8988T (cell line): ENCODE results near the gene TBC1D22B.
"Not testable (repeated sequence)": the region's sequence is repeated elsewhere in the genome, so short reads cannot be mapped to it uniquely, and the experiment has no call there.

Experiments used
- DNase-seq: peaks from one replicate; pipeline ENCODE4 v3.0.0; 2011

Gene TBC1D22B

DNA sequence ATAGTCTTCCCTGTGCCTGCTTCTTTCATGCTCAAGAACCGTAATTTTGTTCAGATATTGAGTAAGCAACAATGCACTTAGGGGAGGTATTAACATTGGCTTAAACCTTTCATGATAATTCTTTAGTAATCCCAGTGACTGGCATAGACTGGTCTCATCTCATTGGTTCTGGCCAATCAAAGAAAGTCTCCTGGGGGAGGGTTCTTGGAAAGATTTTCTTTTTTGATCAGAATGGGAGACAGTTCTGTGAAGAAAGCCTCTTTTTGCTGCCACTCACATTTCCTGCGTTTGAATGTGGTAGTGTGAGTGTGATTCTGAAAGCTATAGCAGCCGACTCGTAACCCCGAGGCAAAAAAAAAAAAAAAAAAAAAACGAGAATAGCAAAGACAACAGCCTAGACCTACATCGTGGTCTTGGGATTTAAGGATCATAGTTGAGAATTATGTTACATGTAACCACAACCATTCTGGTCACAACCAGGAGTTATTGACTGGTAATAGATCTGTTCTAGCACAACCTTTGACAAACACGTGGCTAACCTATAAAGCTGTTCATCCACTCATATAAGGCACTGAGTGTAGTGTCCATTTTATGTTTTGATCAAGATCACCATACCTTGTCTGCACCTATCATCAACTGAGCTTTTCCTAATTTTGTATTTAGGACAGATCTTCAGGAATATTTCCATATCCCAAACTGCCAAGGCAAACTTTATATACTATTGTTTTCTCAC, 15.4 kb downstream of the TBC1D22B start:
- no peak for DNase-seq

DNA sequence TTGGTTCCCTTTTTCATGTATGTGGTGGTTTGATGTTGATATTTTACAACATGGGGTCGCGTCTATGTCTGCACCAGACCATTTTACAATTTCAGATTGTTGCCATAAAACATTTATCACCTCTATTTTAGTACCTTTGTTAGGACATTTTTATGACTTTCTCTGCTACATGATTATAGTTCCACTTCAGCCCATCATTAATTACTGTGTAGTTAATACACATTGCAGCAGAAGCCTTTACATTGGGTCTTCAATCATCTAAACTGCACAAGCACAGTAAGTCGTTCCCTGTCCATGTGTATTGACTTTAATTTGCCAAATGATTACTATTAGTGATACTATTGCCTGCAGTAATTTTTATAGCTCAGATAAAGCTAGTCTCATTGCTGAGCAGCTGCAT, 16.1 kb downstream of the TBC1D22B start:
- DNase-seq = no peak

DNA sequence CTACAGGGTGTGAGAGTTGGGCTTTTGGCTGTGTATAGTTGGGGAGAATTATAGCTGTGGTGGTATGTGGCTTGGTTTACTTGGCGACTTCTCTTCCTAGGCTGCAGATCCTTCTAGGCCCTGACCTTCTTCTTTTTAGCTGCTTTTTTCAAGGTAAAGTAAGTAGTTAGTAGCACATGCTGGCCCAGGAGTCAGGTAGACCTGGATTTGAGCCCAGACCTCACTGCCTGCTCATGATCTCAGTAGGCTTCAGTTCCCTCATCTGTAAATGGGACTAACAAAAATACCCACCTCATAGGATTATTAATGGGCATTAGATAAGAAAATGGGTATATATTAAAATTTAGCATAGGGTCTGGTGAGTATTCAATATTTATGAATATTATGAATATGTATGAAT, 17.8 kb downstream of the TBC1D22B start:
- DNase-seq = no peak

GRCh38 chr6:37277001-37277409, 19.4 kb downstream of the TBC1D22B start:
- DNase-seq = no peak

GRCh38 chr6:37279366-37280134, 22.0 kb downstream of the TBC1D22B start:
- no peak for DNase-seq

- DNase-seq = no peak
These were observed 22.8 kb downstream of the TBC1D22B start for GRCh38 chr6:37280162-37280887.

- DNase-seq = no peak
These were observed 24.8 kb downstream of the TBC1D22B start for GRCh38 chr6:37282371-37282770.

GRCh38 chr6:37283268-37283667, 25.7 kb downstream of the TBC1D22B start:
- no peak for DNase-seq

- no peak for DNase-seq
These were observed 26.1 kb downstream of the TBC1D22B start for GRCh38 chr6:37283671-37284151.

- no peak for DNase-seq
These were observed 27.2 kb downstream of the TBC1D22B start for GRCh38 chr6:37284781-37285180.

DNA sequence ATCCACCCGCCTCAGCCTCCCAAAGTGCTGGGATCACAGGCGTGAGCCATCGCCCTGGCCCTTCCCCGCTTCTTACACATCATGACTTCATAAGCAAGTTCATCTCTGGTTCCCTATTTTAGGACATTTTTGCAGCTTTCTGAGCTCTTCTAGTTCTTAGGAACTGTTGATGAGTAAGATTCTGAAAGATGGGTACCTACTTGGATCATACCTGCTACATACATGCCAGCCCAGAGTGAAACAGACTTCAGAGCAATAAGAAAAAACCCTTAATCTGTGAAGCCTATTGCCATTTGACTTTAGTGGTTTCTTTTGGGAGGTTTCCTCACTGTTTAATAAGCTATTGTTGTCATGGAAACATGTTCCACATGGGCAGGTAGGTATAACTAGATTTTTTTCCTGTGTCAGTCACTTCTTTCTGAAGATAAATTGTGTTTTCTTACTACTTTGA, 28.3 kb downstream of the TBC1D22B start:
- DNase-seq = no peak

GRCh38 chr6:37287519-37288157, 30.1 kb downstream of the TBC1D22B start:
- DNase-seq = no peak

DNA sequence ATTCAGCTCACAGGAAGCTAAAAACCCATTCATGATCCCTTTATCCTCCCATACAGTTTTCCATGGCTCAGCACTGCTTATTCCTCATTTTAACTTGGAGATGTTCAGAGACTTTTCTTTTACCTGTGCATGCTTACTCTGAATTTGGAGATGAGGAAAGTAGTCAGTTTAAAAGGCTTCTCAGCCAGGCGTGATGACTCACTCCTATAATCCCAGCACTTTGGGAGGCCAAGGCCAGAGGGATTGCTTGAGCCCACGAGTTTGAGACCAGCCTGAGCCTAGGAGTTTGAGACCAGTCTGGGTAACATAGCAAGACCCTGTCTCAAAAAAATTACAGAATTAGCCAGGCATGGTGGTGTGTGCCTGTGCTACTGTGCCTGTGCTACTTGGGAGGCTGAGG, 30.7 kb downstream of the TBC1D22B start:
- no peak for DNase-seq

DNA sequence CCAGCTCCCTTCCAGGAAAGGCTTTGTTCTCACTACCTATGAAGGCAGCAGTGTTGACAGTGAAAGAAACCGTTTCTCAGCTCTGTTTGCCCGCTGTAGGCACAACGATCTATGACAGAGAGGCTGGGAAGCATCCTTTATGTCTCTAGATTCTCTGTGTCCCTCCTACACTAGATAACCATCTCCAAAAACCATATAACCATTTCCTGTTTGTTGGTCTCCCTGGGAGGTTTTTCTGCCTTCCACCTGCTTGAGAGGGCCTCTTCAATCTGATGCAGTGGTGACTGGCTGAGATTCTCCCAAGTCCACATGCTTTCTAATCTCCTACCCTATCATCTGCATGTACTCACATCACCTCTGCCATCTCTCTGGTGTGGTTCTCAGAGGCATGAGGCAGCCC, 32.4 kb downstream of the TBC1D22B start:
- no peak for DNase-seq

DNA sequence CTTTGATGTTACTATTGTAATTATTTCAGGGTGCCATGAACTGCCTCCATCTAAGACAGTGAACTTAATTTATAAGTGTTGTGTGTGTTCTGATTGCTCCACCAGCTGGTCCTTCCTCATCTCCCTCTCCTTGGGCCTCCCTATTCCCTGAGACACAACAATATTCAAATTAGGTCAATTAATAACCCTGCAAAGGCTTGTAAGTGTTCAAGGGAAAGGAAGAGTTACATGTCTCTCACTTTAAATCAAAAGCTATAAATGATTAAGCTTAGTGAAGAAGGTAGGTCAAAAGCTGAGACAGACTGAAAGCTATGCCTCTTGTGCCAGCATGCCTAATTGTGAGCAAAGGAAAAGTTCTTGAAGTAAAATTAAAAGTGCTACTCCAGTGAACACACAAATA, 35.9 kb downstream of the TBC1D22B start:
- DNase-seq = no peak

DNA sequence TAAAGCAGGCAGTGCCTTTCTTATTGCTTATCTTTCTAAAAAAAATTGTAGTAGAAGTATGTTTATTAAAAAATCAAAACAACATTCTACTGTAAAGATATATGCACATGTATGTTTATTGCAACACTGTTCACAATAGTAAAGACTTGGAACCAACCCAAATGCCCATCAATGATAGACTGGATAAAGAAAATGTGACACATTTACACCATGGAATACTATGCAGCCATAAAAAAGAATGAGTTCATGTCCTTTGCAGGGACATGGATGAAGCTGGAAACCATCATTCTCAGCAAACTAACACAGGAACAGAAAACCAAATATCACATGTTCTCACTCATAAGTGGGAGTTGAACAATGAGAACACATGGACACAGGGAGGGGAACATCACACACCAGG, 40.1 kb downstream of the TBC1D22B start:
- not testable (repeated sequence) for DNase-seq

DNA sequence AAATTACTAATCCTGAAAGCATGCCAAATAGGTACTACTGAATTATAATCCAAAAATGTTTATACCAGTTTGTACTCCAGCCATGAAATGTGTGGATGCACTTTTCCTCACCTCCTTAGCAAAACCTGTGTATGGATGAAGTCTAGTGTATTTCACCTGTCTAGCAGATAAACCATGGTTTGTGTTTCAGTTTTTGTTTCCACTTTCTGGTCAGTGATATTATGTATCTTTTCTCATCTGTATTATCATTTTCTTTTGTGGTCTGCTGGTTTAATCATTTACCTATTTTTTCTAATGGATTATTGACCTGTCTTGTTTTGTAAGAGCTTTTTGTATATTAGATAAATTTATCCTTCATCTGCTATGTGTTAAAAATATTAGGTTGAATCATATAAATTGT, 41.4 kb downstream of the TBC1D22B start:
- DNase-seq = no peak

- DNase-seq = no peak
These were observed 42.4 kb downstream of the TBC1D22B start for GRCh38 chr6:37299990-37300389.

DNA sequence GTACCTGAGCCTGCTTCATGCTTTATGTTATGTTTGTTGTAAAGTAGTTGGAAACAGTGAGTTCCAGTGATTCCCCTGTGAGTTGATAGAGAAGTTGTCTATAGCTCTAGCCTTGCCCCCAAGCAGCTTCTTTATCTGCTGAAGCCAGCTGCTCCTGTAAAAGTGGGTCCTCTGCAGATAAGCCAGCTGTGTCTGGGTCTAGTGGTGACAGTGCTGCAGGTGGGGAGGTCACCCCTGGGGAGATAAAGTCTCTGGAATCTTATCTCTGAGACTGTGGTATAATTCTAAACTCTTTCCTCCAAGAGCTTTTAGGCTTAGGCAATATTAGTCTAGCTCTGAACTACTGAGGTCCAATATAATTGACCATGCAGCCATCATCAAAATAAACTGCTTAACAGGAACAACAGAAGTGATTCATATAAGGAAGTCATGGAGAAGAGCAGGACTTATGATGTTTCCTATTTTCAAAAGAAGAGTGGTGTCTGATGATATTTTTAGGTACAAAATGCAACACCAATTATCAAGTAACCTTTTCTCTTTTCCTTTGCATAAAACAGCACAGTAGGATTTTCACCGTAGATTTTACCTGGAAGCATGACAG, 44.6 kb downstream of the TBC1D22B start:
- no peak for DNase-seq

- DNase-seq = no peak
These were observed 45.6 kb downstream of the TBC1D22B start for GRCh38 chr6:37303091-37303660.

DNA sequence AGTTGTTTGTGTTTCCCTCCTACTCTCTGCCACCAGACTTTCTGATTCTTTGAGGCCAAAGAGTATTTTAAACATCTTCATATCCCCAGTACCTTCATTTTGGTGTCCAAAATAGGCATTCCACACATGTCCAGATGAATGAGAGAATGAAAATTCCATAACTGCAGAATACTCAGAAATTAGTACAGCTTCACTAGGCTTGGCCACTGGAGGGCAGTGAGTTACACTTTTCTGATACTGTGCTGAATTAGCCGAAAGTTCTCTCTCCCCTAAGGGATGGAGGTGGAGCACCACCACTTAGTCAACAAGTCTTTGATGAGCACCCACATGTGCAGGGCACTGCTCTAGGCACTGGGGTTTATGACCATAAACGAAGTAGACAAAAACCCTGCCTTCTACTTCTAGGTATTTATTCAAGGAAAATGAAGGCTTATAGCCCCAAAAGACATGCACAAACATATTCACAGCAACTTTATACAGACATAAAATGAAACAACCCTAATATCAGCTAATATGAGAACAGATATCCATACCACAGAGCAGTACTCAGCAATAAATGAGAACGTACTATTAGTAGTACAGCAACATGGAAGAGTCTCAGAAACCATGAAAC, 46.4 kb downstream of the TBC1D22B start:
- peak; percentile 25 for DNase-seq

DNA sequence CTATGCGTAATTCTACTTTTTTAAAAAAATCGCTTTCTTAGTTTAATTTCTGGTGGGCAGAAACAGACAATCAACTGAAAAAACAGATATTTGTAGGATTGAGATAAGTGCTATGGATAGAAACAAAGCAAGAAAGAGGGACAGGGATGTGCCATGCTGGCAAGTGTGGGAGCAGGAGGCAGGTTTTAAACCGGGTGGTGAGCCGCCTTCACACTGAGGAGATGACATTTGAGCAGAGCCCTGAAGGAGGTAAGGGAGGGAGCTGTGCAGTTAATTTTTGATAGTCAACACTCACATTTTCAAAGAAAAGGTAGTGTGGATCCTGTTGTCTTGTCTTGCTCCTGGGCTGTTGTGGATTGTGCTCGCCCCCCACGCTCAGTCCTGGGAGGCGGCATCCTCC, 47.2 kb downstream of the TBC1D22B start:
- no peak for DNase-seq
